NCI-H2196 treated with DMSO at 0.1 percent for 48 hours (cell line): Measurements from ENCODE around the gene BEST3.

Source experiments
- DNase-seq: peaks from one replicate; lab custom pipeline; 2025; ENCODE audit not compliant: unreplicated experiment; lab: John Stamatoyannopoulos, UW

The BEST3 gene

GRCh38 chr12:69653703-69654102 lies 45.4 kb downstream of the BEST3 start:
- no peak for DNase-seq

GRCh38 chr12:69651922-69652321 lies 47.2 kb downstream of the BEST3 start:
- no peak for DNase-seq

DNA sequence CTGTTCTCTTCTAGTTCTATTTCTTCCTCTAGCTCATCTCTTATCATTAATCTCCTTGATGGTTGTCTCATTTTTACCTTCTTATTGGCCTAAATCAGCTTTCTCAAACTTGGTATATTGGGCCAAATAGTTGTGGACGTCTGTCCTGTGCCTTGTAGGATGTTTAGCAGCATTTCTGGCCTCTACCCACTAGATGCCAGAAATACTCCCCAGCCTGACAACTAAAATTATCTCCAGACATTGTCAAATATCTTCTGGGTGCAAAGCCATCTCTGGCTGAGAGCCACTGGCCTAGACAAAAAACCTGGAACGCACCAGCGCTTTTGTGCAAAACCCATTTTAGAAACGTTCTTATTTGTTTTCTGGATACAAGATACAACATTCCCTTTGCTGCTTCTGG lies 49.6 kb downstream of the BEST3 start:
- DNase-seq = no peak

- DNase-seq = no peak
Observed at GRCh38 chr12:69648476-69648875, 50.6 kb downstream of the BEST3 start.

- no peak for DNase-seq
Observed at GRCh38 chr12:69647178-69647577, 51.9 kb downstream of the BEST3 start.

- no peak for DNase-seq
Observed at GRCh38 chr12:69645031-69645430, 54.1 kb downstream of the BEST3 start.

DNA sequence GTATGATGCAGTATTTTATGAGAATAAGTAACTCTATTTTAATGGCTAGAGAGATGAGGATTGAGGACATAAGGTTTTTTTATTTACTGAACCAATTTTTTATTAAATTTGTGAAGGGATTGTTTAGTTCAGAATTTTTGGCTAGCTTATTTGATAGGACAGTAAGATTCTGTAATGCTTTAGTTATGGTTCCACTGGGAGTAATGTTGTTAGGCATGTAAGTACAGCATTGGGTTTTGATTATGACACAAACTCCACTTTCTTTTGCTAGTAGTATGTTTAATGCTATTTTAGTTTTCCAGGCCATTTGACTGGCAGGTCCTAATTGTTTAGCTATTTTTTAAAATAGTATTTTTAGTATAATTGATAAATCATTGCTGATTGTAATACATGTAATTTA lies 54.6 kb downstream of the BEST3 start:
- no peak for DNase-seq

DNA sequence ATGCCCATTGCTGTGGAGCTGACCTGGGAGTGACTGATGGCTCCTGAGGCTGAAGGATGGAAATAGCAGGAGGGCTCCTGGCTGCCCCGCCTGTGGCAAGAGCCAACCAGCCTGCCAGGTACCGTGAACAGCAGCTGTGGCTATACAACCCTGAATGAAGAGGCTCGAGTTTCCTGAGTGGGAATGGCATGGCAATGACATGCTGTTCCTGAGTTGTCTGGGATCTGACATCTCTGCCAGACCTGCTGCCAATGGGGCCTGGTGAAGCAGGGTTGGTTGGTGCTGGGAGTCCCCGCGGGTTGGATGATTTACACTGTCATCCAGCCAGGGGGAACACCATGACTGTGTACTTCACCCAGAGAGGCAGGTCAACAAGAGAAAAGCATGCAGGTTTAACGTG lies 56.6 kb downstream of the BEST3 start:
- DNase-seq = no peak

GRCh38 chr12:69641546-69641945 lies 57.6 kb downstream of the BEST3 start:
- no peak for DNase-seq

DNA sequence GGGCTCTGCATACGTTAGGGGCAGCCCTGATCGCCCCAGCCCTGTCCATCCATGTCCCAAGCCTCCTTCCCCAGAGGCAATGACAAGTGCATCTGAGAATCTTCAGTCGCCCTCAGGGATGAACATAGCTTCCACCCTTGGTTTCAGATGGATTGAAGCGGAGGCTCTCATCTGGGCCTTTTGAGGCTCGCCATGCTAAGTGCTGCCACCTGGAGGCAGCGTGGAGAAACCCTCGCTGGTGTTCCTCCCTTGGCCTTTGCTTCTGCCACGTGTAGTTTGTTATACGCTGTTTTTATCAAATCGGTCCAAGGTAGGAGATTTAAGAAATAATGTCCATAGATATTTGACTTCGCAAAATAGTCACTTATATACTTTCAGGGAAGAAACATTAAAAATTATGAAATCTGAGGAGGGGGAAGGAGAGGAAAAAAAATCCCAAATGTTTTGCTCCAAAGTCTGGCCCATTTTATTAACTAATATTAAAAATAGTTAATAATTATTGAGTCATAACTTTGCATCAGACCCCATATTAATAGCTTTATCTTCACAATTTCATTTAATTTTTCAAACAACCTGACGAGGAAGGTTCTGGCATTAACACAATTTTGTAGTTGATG lies 59.6 kb downstream of the BEST3 start:
- DNase-seq = peak; percentile 14

GRCh38 chr12:69633061-69633460 lies 66.0 kb downstream of the BEST3 start:
- DNase-seq = no peak

DNA sequence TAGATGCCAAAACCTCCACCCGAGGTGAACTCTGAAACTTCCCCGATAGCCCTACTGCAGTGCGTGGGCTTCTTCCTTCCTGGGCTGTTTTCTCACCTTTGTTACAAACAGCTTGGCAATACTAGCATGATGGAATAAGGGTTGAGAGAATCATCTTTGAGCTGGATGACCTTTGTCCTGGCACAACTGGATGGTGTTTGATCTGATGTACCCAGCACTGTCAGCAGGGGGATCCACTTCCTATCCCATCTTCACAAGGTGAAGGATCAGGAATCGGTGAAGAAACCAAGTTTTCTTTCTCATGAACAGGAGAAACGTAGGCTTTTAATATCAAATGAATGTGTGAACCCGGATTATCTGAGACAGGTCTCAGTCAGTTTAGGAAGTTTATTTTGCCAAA lies 68.9 kb downstream of the BEST3 start:
- DNase-seq = no peak

GRCh38 chr12:69627501-69627900 lies 71.6 kb downstream of the BEST3 start:
- DNase-seq = no peak

DNA sequence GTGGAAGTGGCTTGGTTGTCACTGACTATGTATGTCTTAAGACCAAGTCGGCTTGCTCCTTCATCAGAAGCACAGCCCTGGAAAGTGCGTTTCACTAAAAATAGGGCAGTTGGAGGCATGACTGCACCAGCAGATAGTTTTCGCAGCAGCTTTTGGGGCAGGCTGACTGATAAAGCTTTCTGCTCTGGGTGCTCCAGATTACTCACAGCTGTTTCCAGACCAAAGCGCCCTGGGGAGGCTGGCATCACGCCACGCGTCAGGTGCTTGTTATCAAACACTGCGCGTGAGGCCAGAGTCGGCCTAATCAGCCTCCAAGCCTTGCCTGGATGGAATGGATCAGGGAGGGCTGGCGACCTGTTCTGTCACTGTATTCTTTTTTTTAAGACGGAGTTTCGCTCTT lies 75.1 kb downstream of the BEST3 start:
- peak; percentile 35 for DNase-seq

- DNase-seq = no peak
Observed at GRCh38 chr12:69621551-69621950, 77.6 kb downstream of the BEST3 start.

- no peak for DNase-seq
Observed at GRCh38 chr12:69620921-69621320, 78.2 kb downstream of the BEST3 start.

GRCh38 chr12:69620077-69620476 lies 79.0 kb downstream of the BEST3 start:
- no peak for DNase-seq

DNA sequence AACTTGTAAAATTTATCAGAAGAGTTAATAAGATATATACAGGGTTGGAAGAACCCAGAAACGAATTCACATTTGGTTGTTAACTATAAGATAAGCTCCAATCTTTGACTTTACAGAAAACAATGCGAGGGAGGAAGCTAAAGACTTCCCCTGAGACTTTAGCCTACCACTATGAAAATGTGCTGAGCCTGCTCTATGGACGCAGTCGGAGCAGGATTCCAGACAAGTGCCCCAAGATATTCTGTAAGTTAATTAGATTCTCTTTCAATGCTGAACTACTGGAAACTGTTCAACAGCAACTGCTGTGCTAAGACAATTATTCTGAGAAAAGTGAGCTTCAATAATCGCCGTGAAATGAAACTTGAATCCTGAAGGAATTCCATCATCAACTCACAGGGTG lies 80.1 kb downstream of the BEST3 start:
- no peak for DNase-seq

DNA sequence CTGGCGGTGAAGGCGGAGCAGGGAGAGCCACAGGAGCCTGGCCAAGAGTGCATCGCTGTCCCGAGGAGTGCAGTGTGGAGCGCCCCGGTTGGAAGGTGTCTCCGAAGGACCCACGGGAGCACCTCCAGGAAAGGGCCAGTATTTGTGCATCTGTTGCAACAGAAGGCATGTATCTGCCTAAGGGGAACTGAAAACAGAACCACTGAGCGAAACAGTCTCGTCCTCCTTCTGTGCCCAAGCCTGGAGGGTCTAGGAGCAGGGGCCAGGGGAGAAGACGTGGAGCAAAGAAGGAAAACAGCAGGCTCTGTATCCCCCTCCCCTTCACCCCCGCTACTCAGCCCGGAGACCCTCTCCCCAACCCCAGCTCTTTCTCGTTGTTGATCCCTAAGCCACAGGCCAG lies 83.1 kb downstream of the BEST3 start:
- no peak for DNase-seq

- DNase-seq = no peak
Observed at GRCh38 chr12:69613351-69613750, 85.8 kb downstream of the BEST3 start.

DNA sequence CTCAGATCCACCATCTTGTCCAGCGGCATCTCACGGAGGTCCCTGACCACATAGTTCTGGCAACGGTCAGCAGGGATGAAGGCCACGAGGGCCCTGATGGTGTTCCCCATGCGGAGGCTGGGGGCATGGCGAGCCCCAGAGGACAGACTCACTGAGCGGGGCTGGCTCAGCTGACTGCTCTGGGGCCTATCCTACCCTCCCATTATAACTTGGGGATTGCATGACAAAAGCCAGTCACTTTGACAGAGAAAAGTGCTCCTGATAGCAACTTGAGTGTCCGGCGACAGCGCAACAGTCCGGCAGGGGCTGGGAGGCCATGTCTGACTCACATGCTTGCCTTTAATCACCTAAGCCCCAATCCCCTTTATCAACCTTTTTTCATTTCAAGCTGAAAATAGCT lies 88.4 kb downstream of the BEST3 start, which contains the start of gene LRRC10:
TSS of gene LRRC10 (minus strand) at position 179 of the 400 bp plus-strand sequence. CDS start at position 110, 69 bp downstream.
- DNase-seq = no peak

DNA sequence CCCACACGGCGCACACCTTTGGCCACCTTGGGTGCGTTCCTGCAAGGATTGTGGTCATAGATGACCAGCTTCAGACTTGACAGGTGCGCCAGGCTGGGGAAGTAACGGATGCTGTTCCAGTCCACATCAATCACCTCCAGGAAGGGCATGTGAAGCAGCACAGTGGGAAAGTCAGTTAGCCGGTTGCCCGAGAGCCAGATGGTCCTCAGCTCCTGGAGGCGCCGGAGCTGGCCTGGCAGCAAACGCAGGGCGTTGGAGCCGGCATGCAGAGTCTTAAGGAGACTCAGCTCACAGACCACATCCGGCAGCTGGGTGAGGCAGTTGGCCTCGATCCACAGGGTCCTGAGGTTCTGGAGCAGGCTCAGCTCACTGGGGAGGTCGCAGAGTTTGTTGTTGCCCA lies 89.0 kb downstream of the BEST3 start:
- no peak for DNase-seq

GRCh38 chr12:69608114-69608513 lies 91.0 kb downstream of the BEST3 start:
- no peak for DNase-seq
